Mesenchymal stem cell (in vitro differentiated cells and primary cell): ENCODE results near the gene PTPRE.
A peak's percentile ranks its signal among the peaks of the same experiment; 100 is the strongest.

Experiments used
- DNase-seq: peaks from one replicate; pipeline ENCODE4 v3.0.0-alpha.2; 2013
- H2AFZ ChIP-seq: one replicate; pipeline ENCODE4 v1.6.1; 2013; ENCODE audit warnings: low read depth, mild to moderate bottlenecking, control low read depth, inconsistent platforms, low read length, moderate library complexity
- H2AK5ac ChIP-seq: 2 replicates; pipeline ENCODE4 v1.6.1; 2013; ENCODE audit warnings: low read length, moderate library complexity, mild to moderate bottlenecking, inconsistent platforms; ENCODE audit not compliant: severe bottlenecking
- H2BK120ac ChIP-seq: one replicate; pipeline ENCODE4 v1.6.1; 2013; ENCODE audit warnings: low read depth, mild to moderate bottlenecking, inconsistent platforms, low read length, moderate library complexity
- H2BK12ac ChIP-seq, 2 experiments: one replicate each; pipeline ENCODE4 v1.6.1; 2013; ENCODE audit warnings: inconsistent platforms in 2 of 2, low read length in 2 of 2, mild to moderate bottlenecking in 2 of 2, moderate library complexity in 2 of 2, control low read depth in 1 of 2
- H2BK15ac ChIP-seq: one replicate; pipeline ENCODE4 v1.6.1; 2013; ENCODE audit warnings: mild to moderate bottlenecking, low read depth, inconsistent platforms; ENCODE audit not compliant: poor library complexity, severe bottlenecking
- H2BK5ac ChIP-seq: 2 replicates; pipeline ENCODE4 v1.6.1; 2013; ENCODE audit warnings: low read depth, mild to moderate bottlenecking, low read length, control low read depth, inconsistent platforms; ENCODE audit not compliant: poor library complexity, severe bottlenecking
- H3K14ac ChIP-seq, 2 experiments: one replicate each; pipeline ENCODE4 v1.6.1; 2013; ENCODE audit warnings: inconsistent platforms in 2 of 2, low read length in 2 of 2, control low read depth in 1 of 2, mild to moderate bottlenecking in 1 of 2, moderate library complexity in 1 of 2
- H3K18ac ChIP-seq, 2 experiments: one replicate each; pipeline ENCODE4 v1.6.1; 2013; ENCODE audit warnings: inconsistent platforms in 2 of 2, low read length in 2 of 2, control low read depth in 1 of 2, low read depth in 1 of 2, mild to moderate bottlenecking in 1 of 2
- H3K23ac ChIP-seq, 2 experiments: one replicate each; pipeline ENCODE4 v1.6.1; 2013; ENCODE audit warnings: inconsistent platforms in 2 of 2, low read length in 2 of 2, mild to moderate bottlenecking in 2 of 2, moderate library complexity in 2 of 2, control low read depth in 1 of 2
- H3K27ac ChIP-seq: 2 replicates; pipeline ENCODE4 v1.5.1; 2013; ENCODE audit warnings: mild to moderate bottlenecking, moderate library complexity, low read length, control low read depth, inconsistent platforms; ENCODE audit not compliant: poor library complexity, severe bottlenecking
- H3K27me3 ChIP-seq, 2 experiments: 2 replicates each; pipeline versions ENCODE4 v1.6.1 to v1.7.0; 2013; ENCODE audit warnings: low read length in 2 of 2, mild to moderate bottlenecking in 2 of 2, moderate library complexity in 2 of 2, control low read depth in 1 of 2, inconsistent platforms in 1 of 2; ENCODE audit not compliant: control insufficient read depth in 1 of 2, insufficient read depth in 1 of 2
- H3K36me3 ChIP-seq, 2 experiments: 2 replicates each; pipeline versions ENCODE4 v1.6.1 to v1.7.0; 2013; ENCODE audit warnings: low read length in 2 of 2, control low read depth in 1 of 2, inconsistent platforms in 1 of 2, low read depth in 1 of 2, mild to moderate bottlenecking in 1 of 2; ENCODE audit not compliant: insufficient read depth in 2 of 2, control insufficient read depth in 1 of 2
- H3K4ac ChIP-seq, 2 experiments: one replicate each; pipeline ENCODE4 v1.6.1; 2013; ENCODE audit warnings: inconsistent platforms in 2 of 2, low read length in 2 of 2, mild to moderate bottlenecking in 2 of 2, moderate library complexity in 2 of 2, control low read depth in 1 of 2, low read depth in 1 of 2
- H3K4me1 ChIP-seq: 2 replicates; pipeline ENCODE4 v1.6.1; 2013; ENCODE audit warnings: low read depth, low read length, control low read depth; ENCODE audit not compliant: control insufficient read depth, insufficient read depth
- H3K4me2 ChIP-seq: 2 replicates; pipeline ENCODE4 v1.6.1; 2013; ENCODE audit warnings: low read length, mild to moderate bottlenecking, inconsistent platforms; ENCODE audit not compliant: poor library complexity, severe bottlenecking
- H3K4me3 ChIP-seq, 2 experiments: 2 replicates each; pipeline versions ENCODE4 v1.5.1 to v1.7.0; 2013; ENCODE audit warnings: low read length in 2 of 2, mild to moderate bottlenecking in 2 of 2, control low read depth in 1 of 2, low read depth in 1 of 2; ENCODE audit not compliant: insufficient read depth in 1 of 2
- H3K79me1 ChIP-seq: replicated peaks from 2 replicates; pipeline ENCODE4 v1.6.1; 2013; ENCODE audit warnings: mild to moderate bottlenecking, control low read depth, low read length, inconsistent platforms; ENCODE audit not compliant: poor library complexity, severe bottlenecking
- H3K9ac ChIP-seq: 2 replicates; pipeline ENCODE4 v1.7.0; 2013; ENCODE audit warnings: mild to moderate bottlenecking, low read length, moderate library complexity
- H3K9me3 ChIP-seq: 2 replicates; pipeline ENCODE4 v1.7.0; 2013; ENCODE audit warnings: mild to moderate bottlenecking, low read length; ENCODE audit not compliant: control insufficient read depth
- H4K8ac ChIP-seq: one replicate; pipeline ENCODE4 v1.6.1; 2013; ENCODE audit warnings: inconsistent platforms, mild to moderate bottlenecking, low read length, moderate library complexity
- H4K91ac ChIP-seq: one replicate; pipeline ENCODE4 v1.6.1; 2013; ENCODE audit warnings: mild to moderate bottlenecking, low read length, inconsistent platforms
- WGBS: methylation state at CpG from one replicate; pipeline ENCODE4 v1.1.7; 2013; ENCODE audit warnings: mixed read lengths; 5-methylcytosine and 5-hydroxymethylcytosine counted together

The PTPRE gene

GRCh38 chr10:128068398-128069285 lies 161.7 kb downstream of the PTPRE start:
- Histone ChIP-seq H3K36me3 (peaks cover 33 to 56% of the 10 kb centered on the region in 2 experiments), H3K9me3 (no peaks in the 10 kb centered on the region), H4K8ac (no peak overlapping the region), H3K27ac (no peak overlapping the region), H4K91ac (no peak overlapping the region), H3K4ac (no peak overlapping the region), H3K27me3 (no peaks in the 10 kb centered on the region), H3K4me1 (peaks cover 26% of the 10 kb centered on the region), H3K23ac (no peak overlapping the region), H3K4me2 (no peak overlapping the region), H2BK15ac (no peak overlapping the region), H2BK120ac (no peak overlapping the region), H3K9ac (no peak overlapping the region), H3K14ac (no peak overlapping the region), H2AK5ac (no peak overlapping the region), H2BK12ac (no peak overlapping the region), H3K4me3 (no peak overlapping the region), H2BK5ac (no peak overlapping the region), H2AFZ (no peak overlapping the region), H3K79me1 (no peaks in the 10 kb centered on the region), H3K18ac (no peak overlapping the region)
- WGBS, result 94% methylated on average over 18 of the region's 19 CpGs
- DNase-seq, result no peak

- Histone ChIP-seq H2AK5ac (no peak overlapping the region), H3K4me1 (peaks cover 18% of the 10 kb centered on the region), H4K8ac (peak overlapping the region; percentile 48), H3K9me3 (no peaks in the 10 kb centered on the region), H2AFZ (no peak overlapping the region), H3K27ac (no peak overlapping the region), H3K27me3 (no peaks in the 10 kb centered on the region), H3K4me3 (no peak overlapping the region), H3K23ac (no peak overlapping the region), H3K4ac (peak overlapping the region in 1 of 2 experiments; percentile 7), H2BK120ac (no peak overlapping the region), H3K36me3 (peaks cover 39 to 53% of the 10 kb centered on the region in 2 experiments), H3K14ac (no peak overlapping the region), H2BK5ac (no peak overlapping the region), H2BK12ac (no peak overlapping the region), H4K91ac (no peak overlapping the region), H2BK15ac (no peak overlapping the region), H3K18ac (no peak overlapping the region), H3K9ac (peak overlapping the region; percentile 4), H3K79me1 (no peaks in the 10 kb centered on the region), H3K4me2 (no peak overlapping the region)
- DNase-seq, result peak; percentile 77
- WGBS, result 51% methylated on average over 28 of the region's 28 CpGs
Measured at GRCh38 chr10:128069351-128070051, 162.6 kb downstream of the PTPRE start.

GRCh38 chr10:128070161-128070560 lies 163.3 kb downstream of the PTPRE start:
- Histone ChIP-seq H2BK12ac (no peak overlapping the region), H3K36me3 (peaks cover 45 to 53% of the 10 kb centered on the region in 2 experiments), H2BK15ac (no peak overlapping the region), H2AK5ac (no peak overlapping the region), H3K4me2 (no peak overlapping the region), H3K4me1 (peaks cover 12% of the 10 kb centered on the region), H3K4me3 (no peak overlapping the region), H3K14ac (no peak overlapping the region), H4K91ac (no peak overlapping the region), H3K27ac (no peak overlapping the region), H2AFZ (no peak overlapping the region), H3K9me3 (no peaks in the 10 kb centered on the region), H2BK5ac (no peak overlapping the region), H3K79me1 (no peaks in the 10 kb centered on the region), H3K18ac (no peak overlapping the region), H3K23ac (no peak overlapping the region), H2BK120ac (no peak overlapping the region), H3K4ac (no peak overlapping the region), H3K27me3 (no peaks in the 10 kb centered on the region), H3K9ac (no peak overlapping the region), H4K8ac (no peak overlapping the region)
- WGBS, result 88% methylated on average over 10 of the region's 10 CpGs
- no peak for DNase-seq

GRCh38 chr10:128070721-128071416 lies 164.0 kb downstream of the PTPRE start:
- Histone ChIP-seq H3K18ac (no peak overlapping the region), H3K9ac (no peak overlapping the region), H4K8ac (no peak overlapping the region), H3K36me3 (peaks cover 48 to 51% of the 10 kb centered on the region in 2 experiments), H3K4me1 (peaks cover 9% of the 10 kb centered on the region), H2BK15ac (no peak overlapping the region), H3K79me1 (no peaks in the 10 kb centered on the region), H3K27me3 (no peaks in the 10 kb centered on the region), H3K9me3 (no peaks in the 10 kb centered on the region), H3K4me3 (no peak overlapping the region), H3K27ac (no peak overlapping the region), H3K14ac (no peak overlapping the region), H4K91ac (no peak overlapping the region), H2BK5ac (no peak overlapping the region), H3K4me2 (no peak overlapping the region), H2AFZ (no peak overlapping the region), H3K23ac (no peak overlapping the region), H2BK120ac (no peak overlapping the region), H2BK12ac (no peak overlapping the region), H2AK5ac (no peak overlapping the region), H3K4ac (no peak overlapping the region)
- DNase-seq, result no peak
- WGBS, result 88% methylated on average over 17 of the region's 17 CpGs
